Measurements from ENCODE around the gene CLPSL2.

Gene CLPSL2

GRCh38 chr6:35736253-35736894, 40.0 kb upstream of the CLPSL2 start:
- peak; percentile 66 for DNase-seq (ENCODE audit: extremely low spot score)
- ChIA-PET CTCF (interaction anchor here (0.6 to 5.1 kb wide), 19 partner anchors 9 to 234 kb away, joined by 3 to 43 read pairs (median 4); no protein-coding TSS in a partner anchor), POLR2A (interaction anchor here (1.0 kb wide), 1 partner anchor 152 kb away, joined by 3 read pairs; no protein-coding TSS in a partner anchor)
- TF ChIP-seq NFRKB (IDR thresholded peaks at IDR 0.05) (no peak), FOXM1 (IDR thresholded peaks at IDR 0.05; ENCODE audit: borderline replicate concordance) (no peak), TARDBP (IDR thresholded peaks at IDR 0.05) (no peak), SUZ12 (IDR thresholded peaks at IDR 0.05) (no peak), CTBP1 (IDR thresholded peaks at IDR 0.05; ENCODE audit: borderline replicate concordance) (no peak), BHLHE40 (IDR thresholded peaks at IDR 0.05; ENCODE audit: borderline replicate concordance) (no peak)

DNA sequence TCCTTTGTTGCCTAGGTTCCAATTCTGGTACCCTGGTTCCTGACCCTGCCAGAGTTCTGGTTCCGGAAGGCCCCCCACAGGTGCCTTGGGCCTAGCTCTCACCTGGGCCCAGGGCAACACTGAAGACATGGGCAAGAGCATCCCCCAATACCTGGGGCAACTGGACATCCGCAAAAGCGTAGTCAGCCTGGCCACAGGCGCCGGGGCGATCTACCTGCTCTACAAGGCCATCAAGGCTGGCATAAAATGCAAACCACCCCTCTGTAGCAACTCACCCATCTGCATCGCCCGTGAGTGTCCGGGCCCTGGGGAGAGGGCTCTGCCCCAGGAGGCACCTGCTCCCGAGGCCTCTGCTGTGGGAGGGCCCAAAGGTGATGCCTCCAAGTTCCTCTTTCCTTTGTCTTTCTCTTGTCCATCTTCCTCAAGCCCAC, 39.4 kb upstream of the CLPSL2 start, which contains the start of gene ARMC12:
Gene ARMC12, plus strand, starts transcription at position 51 of the 431 bp plus-strand sequence. Its CDS starts 77 bp downstream, at position 128.
- ChIA-PET POLR2A (interaction anchor here (1.0 kb wide), 1 partner anchor 152 kb away, joined by 3 read pairs; no protein-coding TSS in a partner anchor), CTCF (interaction anchor here (0.6 to 5.1 kb wide), 18 partner anchors 9 to 235 kb away, joined by 3 to 43 read pairs (median 3); no protein-coding TSS in a partner anchor)
- no peak for TF ChIP-seq ZNF384 (IDR thresholded peaks at IDR 0.05)
- no peak for TF ChIP-seq L3MBTL2 (conservative IDR thresholded peaks at IDR 0.05)
- no peak for TF ChIP-seq CTBP1 (IDR thresholded peaks at IDR 0.05; ENCODE audit: borderline replicate concordance)
- TF ChIP-seq, protein P1, sequence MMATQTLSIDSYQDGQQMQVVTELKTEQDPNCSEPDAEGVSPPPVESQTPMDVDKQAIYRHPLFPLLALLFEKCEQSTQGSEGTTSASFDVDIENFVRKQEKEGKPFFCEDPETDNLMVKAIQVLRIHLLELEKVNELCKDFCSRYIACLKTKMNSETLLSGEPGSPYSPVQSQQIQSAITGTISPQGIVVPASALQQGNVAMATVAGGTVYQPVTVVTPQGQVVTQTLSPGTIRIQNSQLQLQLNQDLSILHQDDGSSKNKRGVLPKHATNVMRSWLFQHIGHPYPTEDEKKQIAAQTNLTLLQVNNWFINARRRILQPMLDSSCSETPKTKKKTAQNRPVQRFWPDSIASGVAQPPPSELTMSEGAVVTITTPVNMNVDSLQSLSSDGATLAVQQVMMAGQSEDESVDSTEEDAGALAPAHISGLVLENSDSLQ (IDR thresholded peaks at IDR 0.05) = no peak
- TF ChIP-seq HDGF (IDR thresholded peaks at IDR 0.05; ENCODE audit: borderline replicate concordance) = no peak
- TF ChIP-seq SUZ12 (IDR thresholded peaks at IDR 0.05) = no peak
- no peak for TF ChIP-seq NFRKB (IDR thresholded peaks at IDR 0.05)
- no peak for TF ChIP-seq FOXK2 (IDR thresholded peaks at IDR 0.05)
- TF ChIP-seq SP1 (IDR thresholded peaks at IDR 0.05) = no peak
- TF ChIP-seq ARNT (IDR thresholded peaks at IDR 0.05) = no peak
- no peak for TF ChIP-seq ELF4 (IDR thresholded peaks at IDR 0.05)
- TF ChIP-seq FOXM1 (IDR thresholded peaks at IDR 0.05; ENCODE audit: borderline replicate concordance) = no peak
- TF ChIP-seq LEF1 (IDR thresholded peaks at IDR 0.05; ENCODE audit: borderline replicate concordance) = no peak
- TF ChIP-seq FOXA1 (IDR thresholded peaks at IDR 0.05) = no peak
- no peak for DNase-seq (ENCODE audit: extremely low spot score)

DNA sequence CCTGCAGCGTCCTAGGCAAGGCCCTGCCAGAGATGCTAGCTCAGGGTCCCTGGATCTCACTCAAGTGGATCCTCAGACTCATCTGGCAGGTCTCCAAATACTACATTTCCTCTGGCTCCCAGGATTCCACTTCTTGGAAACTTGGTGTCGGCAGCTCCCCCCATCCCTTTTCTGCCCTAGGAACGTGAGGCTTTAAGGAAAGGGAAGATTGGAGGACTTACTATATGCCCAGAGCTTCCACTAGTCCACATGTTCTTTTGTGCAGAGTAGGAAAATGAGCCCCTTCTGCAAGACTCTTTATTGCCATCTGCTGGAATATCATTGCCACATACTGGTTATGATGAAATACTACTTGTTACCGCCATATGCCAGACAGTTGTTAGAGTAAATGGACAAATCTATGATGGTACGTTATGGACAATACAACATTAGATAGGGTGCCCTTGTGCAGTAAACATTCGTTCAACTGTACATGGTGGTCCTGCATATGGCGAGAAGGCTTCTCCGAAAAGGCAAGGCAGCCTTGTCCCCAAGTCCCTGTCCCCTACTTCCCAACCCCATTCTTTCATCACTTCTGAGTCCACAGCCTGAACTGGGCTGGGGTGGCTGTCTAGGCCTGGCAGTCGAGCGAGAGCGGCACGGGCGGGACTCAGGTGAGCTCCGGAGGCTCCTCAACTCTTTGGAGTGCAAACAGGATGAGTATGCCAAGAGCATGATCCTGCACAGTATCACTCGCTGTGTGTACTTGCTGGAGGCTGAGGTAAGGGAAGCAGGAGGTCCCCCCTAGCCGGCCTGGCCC, 38.8 kb upstream of the CLPSL2 start:
- POLR2A ChIA-PET = no interaction called here
- peak; percentile 70 for DNase-seq (ENCODE audit: extremely low spot score)

GRCh38 chr6:35739645-35740524, 36.5 kb upstream of the CLPSL2 start:
- no peak for TF ChIP-seq CTBP1 (IDR thresholded peaks at IDR 0.05; ENCODE audit: borderline replicate concordance)
- TF ChIP-seq, protein P1 (IDR thresholded peaks at IDR 0.05) = no peak
- TF ChIP-seq L3MBTL2 (conservative IDR thresholded peaks at IDR 0.05) = no peak
- TF ChIP-seq ZNF384 (IDR thresholded peaks at IDR 0.05) = no peak
- TF ChIP-seq BHLHE40 (IDR thresholded peaks at IDR 0.05; ENCODE audit: borderline replicate concordance) = no peak
- no peak for TF ChIP-seq ARNT (IDR thresholded peaks at IDR 0.05)
- no peak for TF ChIP-seq SP1 (IDR thresholded peaks at IDR 0.05)
- TF ChIP-seq FOXK2 (IDR thresholded peaks at IDR 0.05) = no peak
- no peak for TF ChIP-seq NFRKB (IDR thresholded peaks at IDR 0.05)
- no peak for TF ChIP-seq HDGF (IDR thresholded peaks at IDR 0.05; ENCODE audit: borderline replicate concordance)
- TF ChIP-seq SUZ12 (IDR thresholded peaks at IDR 0.05) = no peak
- TF ChIP-seq FOXM1 (IDR thresholded peaks at IDR 0.05; ENCODE audit: borderline replicate concordance) = no peak
- no peak for TF ChIP-seq ELF4 (IDR thresholded peaks at IDR 0.05)
- TF ChIP-seq LEF1 (IDR thresholded peaks at IDR 0.05; ENCODE audit: borderline replicate concordance) = no peak
- no peak for TF ChIP-seq FOXA1 (IDR thresholded peaks at IDR 0.05)
- no peak for TF ChIP-seq TARDBP (IDR thresholded peaks at IDR 0.05)
- no peak for DNase-seq (ENCODE audit: extremely low spot score)
- CTCF ChIA-PET = interaction anchor here (0.5 to 5.1 kb wide), 8 partner anchors 17 to 548 kb away, joined by 3 to 43 read pairs (median 3); partner anchors contain the start of gene MAPK14
- POLR2A ChIA-PET = no interaction called here

More for the DNA sequence above, 38.8 kb upstream of the CLPSL2 start:
- TF ChIP-seq HDGF (IDR thresholded peaks at IDR 0.05; ENCODE audit: borderline replicate concordance) (no peak), SP1 (IDR thresholded peaks at IDR 0.05) (no peak), ELF4 (IDR thresholded peaks at IDR 0.05) (no peak), CTBP1 (IDR thresholded peaks at IDR 0.05; ENCODE audit: borderline replicate concordance) (no peak), NFRKB (IDR thresholded peaks at IDR 0.05) (no peak), TARDBP (IDR thresholded peaks at IDR 0.05) (no peak), ZNF384 (IDR thresholded peaks at IDR 0.05) (no peak), FOXK2 (IDR thresholded peaks at IDR 0.05) (no peak), BHLHE40 (IDR thresholded peaks at IDR 0.05; ENCODE audit: borderline replicate concordance) (no peak), L3MBTL2 (conservative IDR thresholded peaks at IDR 0.05) (no peak), FOXA1 (IDR thresholded peaks at IDR 0.05) (no peak), SUZ12 (IDR thresholded peaks at IDR 0.05) (no peak), LEF1 (IDR thresholded peaks at IDR 0.05; ENCODE audit: borderline replicate concordance) (no peak), FOXM1 (IDR thresholded peaks at IDR 0.05; ENCODE audit: borderline replicate concordance) (no peak), ARNT (IDR thresholded peaks at IDR 0.05) (no peak)
- TF ChIP-seq, protein P1 (IDR thresholded peaks at IDR 0.05) = no peak
- CTCF ChIA-PET = interaction anchor here (0.6 to 5.1 kb wide), 13 partner anchors 10 to 215 kb away, joined by 3 to 43 read pairs (median 4); no protein-coding TSS in a partner anchor

Data from HEK293T (cell line).